Progenitor cell of endocrine pancreas (in vitro differentiated cells): ENCODE measurements around the gene OR52E6. TPM values are rescaled to one million over a fixed set of nuclear protein-coding genes. Genes with fewer than 3 reads are reported as not detected.

Experiments
- DNase-seq: peaks from one replicate; pipeline ENCODE4 v3.0.0; 2021; ENCODE audit warnings: low spot score; ENCODE audit not compliant: unreplicated experiment
- H3K27ac Mint-ChIP-seq: 2 replicates; pipeline ENCODE4 v1.8.0; 2021; ENCODE audit warnings: mild to moderate bottlenecking, moderate library complexity, mixed read lengths
- H3K27me3 Mint-ChIP-seq: 2 replicates; pipeline ENCODE4 v1.8.0; 2021; ENCODE audit warnings: mixed read lengths
- H3K36me3 Mint-ChIP-seq: 2 replicates; pipeline ENCODE4 v1.8.0; 2022; ENCODE audit warnings: mixed read lengths; ENCODE audit not compliant: insufficient read depth
- H3K4me1 Mint-ChIP-seq: 2 replicates; pipeline ENCODE4 v1.8.0; 2021; ENCODE audit warnings: low read depth, mixed read lengths
- H3K4me3 Mint-ChIP-seq: 2 replicates; pipeline ENCODE4 v1.8.0; 2021; ENCODE audit warnings: low read depth, mild to moderate bottlenecking, moderate library complexity, mixed read lengths
- H3K9me3 Mint-ChIP-seq: 2 replicates; pipeline ENCODE4 v1.8.0; 2021; ENCODE audit warnings: low read depth, mixed read lengths
- CTCF ChIP-seq: fragments of 200-600 bp; sonication (generic); IDR thresholded peaks from one replicate; pipeline ENCODE4 v1.5.0; 2021; ENCODE audit warnings: antibody characterized with exemption, mild to moderate bottlenecking; ENCODE audit not compliant: unreplicated experiment
- long read RNA-seq: library from polyadenylated mRNA; unstranded; transcript quantifications from one replicate; pipeline ENCODE4 v2.0.0, GENCODE V29; 2020
- total RNA-seq: library from RNA; stranded (reverse); gene quantifications from 2 replicates; pipeline ENCODE4 v1.2.1, GENCODE V29; 2021

The OR52E6 gene
- not detected in 2 replicates for total RNA-seq
- long read RNA-seq, result 0 reads

DNA sequence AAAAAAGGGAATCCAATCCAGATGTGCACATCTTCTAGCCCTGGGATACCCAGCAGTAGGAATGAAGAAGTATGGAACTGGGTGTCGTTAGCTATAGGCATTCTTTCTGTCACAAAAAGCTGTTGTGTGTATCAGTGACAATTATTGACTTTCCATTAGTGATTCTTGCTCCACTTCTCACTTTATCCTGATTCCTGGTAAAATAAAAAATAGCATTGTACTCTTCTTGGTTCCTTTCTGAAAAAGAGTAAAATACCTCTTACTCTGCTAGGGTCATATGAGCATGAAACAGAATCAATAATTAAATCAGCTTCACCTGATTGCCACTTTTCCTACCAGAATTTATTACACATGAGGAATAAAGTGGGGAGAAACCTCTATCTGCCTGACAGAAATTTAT, at the start of gene OR52E6:
OR52E6 (minus strand) TSS at position 101 of the 400 bp plus-strand sequence; CDS start at position 101, 0 bp downstream.
- Mint-ChIP-seq H3K4me1 (peaks cover 3% of the 10 kb centered on the region), H3K27ac (no peak within 1 kb of the TSS), H3K36me3 (no peaks in the 10 kb centered on the region), H3K27me3 (no peaks in the 10 kb centered on the region), H3K9me3 (peaks cover 8% of the 10 kb centered on the region), H3K4me3 (no peak within 1 kb of the TSS)
- TF ChIP-seq CTCF, result no peak
- DNase-seq, result no peak

DNA sequence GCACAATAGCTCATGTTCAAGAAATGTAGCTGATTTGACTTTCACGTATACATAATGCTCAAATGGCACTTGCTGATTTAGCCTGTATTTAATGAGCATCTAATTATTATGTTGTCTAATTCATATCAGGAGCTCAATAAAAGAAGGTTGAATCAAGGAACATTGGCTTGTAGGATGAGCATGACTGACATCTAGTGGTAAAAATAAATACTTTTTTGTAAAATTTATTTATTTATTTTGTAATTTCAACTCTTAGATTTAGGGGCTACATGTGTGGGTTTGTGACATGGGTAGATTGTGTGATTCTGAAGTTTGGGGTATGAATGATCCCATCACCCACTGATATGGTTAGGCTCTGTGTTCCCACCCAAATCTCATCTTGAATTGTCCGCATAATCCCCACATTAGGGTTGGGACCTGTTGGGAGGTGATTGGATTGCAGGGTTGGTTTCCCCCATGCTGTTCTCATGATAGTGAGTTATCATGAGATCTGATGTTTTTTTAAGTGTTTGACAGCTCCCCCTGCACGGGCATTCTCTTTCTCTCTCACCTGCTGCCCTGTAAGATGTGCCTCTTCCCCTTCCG, 49.6 kb upstream of the OR52E6 start:
- no peaks in the 10 kb centered on the region for H3K36me3 Mint-ChIP-seq
- TF ChIP-seq CTCF, result peak; percentile 62
- no peaks in the 10 kb centered on the region for H3K9me3 Mint-ChIP-seq
- H3K4me3 Mint-ChIP-seq, result no peak overlapping the region
- H3K4me1 Mint-ChIP-seq, result no peaks in the 10 kb centered on the region
- no peak overlapping the region for H3K27ac Mint-ChIP-seq
- peaks cover 6% of the 10 kb centered on the region for H3K27me3 Mint-ChIP-seq
- no peak for DNase-seq

DNA sequence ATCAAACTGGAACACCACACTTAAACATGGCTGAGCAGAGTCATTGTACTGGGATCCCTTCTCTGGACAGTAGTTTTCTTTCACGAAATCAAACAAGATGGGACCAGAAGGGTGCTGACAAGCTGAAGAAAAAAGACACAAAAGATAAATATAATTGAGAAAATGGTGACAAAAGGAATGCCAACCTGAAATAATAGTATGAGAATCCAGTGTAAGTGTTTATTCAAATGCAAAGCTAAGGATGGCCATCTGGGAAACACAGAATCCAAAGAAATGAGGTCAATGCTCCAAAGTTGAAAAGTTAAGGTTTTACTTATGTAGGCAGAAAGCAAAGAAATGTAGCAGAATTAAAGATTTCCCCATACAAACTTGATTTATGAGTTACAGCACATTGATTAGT, 46.0 kb upstream of the OR52E6 start:
- Mint-ChIP-seq H3K9me3 (no peaks in the 10 kb centered on the region), H3K27ac (no peak overlapping the region), H3K4me1 (no peaks in the 10 kb centered on the region), H3K27me3 (peaks cover under 1% of the 10 kb centered on the region), H3K4me3 (no peak overlapping the region), H3K36me3 (no peaks in the 10 kb centered on the region)
- TF ChIP-seq CTCF, result no peak
- DNase-seq, result no peak

DNA sequence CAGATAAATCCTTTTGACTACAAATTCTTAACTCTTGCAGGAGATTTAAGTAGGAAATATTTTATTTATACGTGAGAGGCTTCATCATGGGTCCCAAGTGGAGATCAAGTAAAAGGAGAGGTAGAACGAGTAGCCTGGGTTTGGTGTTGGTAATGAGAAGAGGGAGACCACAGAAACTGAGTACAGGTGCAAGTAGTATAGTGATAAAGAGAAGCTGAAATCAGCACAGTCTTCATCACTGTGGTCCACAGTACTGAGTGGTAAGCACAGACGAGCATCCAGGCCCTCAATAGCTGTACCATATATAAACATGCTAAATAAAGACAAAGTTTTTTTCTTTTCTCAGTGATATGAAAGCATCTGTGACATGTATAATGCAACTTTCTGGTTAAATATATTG, 45.5 kb upstream of the OR52E6 start:
- TF ChIP-seq CTCF, result no peak
- H3K27ac Mint-ChIP-seq, result no peak overlapping the region
- H3K27me3 Mint-ChIP-seq, result peaks cover 5% of the 10 kb centered on the region
- H3K4me3 Mint-ChIP-seq, result no peak overlapping the region
- DNase-seq, result no peak
- no peaks in the 10 kb centered on the region for H3K9me3 Mint-ChIP-seq
- H3K4me1 Mint-ChIP-seq, result no peaks in the 10 kb centered on the region
- no peaks in the 10 kb centered on the region for H3K36me3 Mint-ChIP-seq

DNA sequence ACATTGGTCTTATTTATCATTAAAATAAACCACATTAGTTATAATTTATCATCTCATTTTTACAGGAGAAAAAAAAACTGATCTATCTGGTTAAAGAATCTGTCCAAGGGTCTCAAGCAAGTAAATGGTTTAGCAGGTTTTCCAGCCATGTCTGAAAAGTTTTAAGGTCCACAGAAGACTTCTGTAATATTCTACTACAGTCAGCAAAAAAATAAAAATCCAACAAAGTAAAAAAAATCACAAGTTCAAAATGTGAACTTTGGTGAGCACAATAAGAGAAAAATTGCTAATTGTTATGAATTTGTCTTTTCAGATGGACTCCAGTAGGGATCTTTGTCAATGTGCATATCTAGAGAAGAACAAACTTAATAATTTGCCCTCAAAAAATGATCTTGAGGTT, 40.1 kb upstream of the OR52E6 start:
- TF ChIP-seq CTCF, result no peak
- DNase-seq, result no peak
- Mint-ChIP-seq H3K27me3 (peaks cover 18% of the 10 kb centered on the region), H3K36me3 (no peaks in the 10 kb centered on the region), H3K27ac (no peak overlapping the region), H3K4me3 (no peak overlapping the region), H3K4me1 (no peaks in the 10 kb centered on the region), H3K9me3 (no peaks in the 10 kb centered on the region)
